DMS79 (cell line): Measurements from ENCODE around the gene STAMBPL1.
"Not testable (repeated sequence)": the region's sequence is repeated elsewhere in the genome, so short reads cannot be mapped to it uniquely, and the experiment has no call there.

Source experiments
- DNase-seq: peaks from one replicate; lab custom pipeline; 2025; lab: John Stamatoyannopoulos, UW

Gene STAMBPL1

GRCh38 chr10:88920986-88921593 is 41.0 kb downstream of the STAMBPL1 start:
- no peak for DNase-seq

- no peak for DNase-seq
Observed at GRCh38 chr10:88922041-88922440, 42.0 kb downstream of the STAMBPL1 start.

GRCh38 chr10:88923520-88923919 is 43.5 kb downstream of the STAMBPL1 start:
- DNase-seq: no peak

- DNase-seq: no peak
Observed at GRCh38 chr10:88926566-88927415, 46.7 kb downstream of the STAMBPL1 start.

GRCh38 chr10:88927416-88927690 is 47.3 kb downstream of the STAMBPL1 start:
- no peak for DNase-seq

GRCh38 chr10:88928254-88928653 is 48.2 kb downstream of the STAMBPL1 start:
- no peak for DNase-seq

- no peak for DNase-seq
Observed at GRCh38 chr10:88931548-88931947, 51.5 kb downstream of the STAMBPL1 start.

GRCh38 chr10:88932029-88932428 is 52.0 kb downstream of the STAMBPL1 start:
- DNase-seq: not testable (repeated sequence)

GRCh38 chr10:88932539-88933256 is 52.7 kb downstream of the STAMBPL1 start:
- peak; percentile 79 for DNase-seq

- no peak for DNase-seq
Observed at GRCh38 chr10:88933564-88933963, 53.5 kb downstream of the STAMBPL1 start.

- no peak for DNase-seq
Observed at GRCh38 chr10:88934900-88935672, 55.0 kb downstream of the STAMBPL1 start.

- DNase-seq: no peak
Observed at GRCh38 chr10:88936656-88937055, 56.6 kb downstream of the STAMBPL1 start.

GRCh38 chr10:88938039-88938438 is 58.0 kb downstream of the STAMBPL1 start:
- DNase-seq: no peak

GRCh38 chr10:88938938-88939337 is 58.9 kb downstream of the STAMBPL1 start:
- DNase-seq: no peak

- DNase-seq: no peak
Observed at GRCh38 chr10:88941026-88941425, 61.0 kb downstream of the STAMBPL1 start.

GRCh38 chr10:88943778-88944177 is 63.7 kb downstream of the STAMBPL1 start:
- no peak for DNase-seq

GRCh38 chr10:88944813-88945212 is 64.8 kb downstream of the STAMBPL1 start:
- no peak for DNase-seq

- DNase-seq: no peak
Observed at GRCh38 chr10:88946200-88946599, 66.2 kb downstream of the STAMBPL1 start.

- no peak for DNase-seq
Observed at GRCh38 chr10:88946965-88947590, 67.0 kb downstream of the STAMBPL1 start.

- DNase-seq: no peak
Observed at GRCh38 chr10:88949051-88949450, 69.0 kb downstream of the STAMBPL1 start.

- no peak for DNase-seq
Observed at GRCh38 chr10:88949912-88950837, 70.1 kb downstream of the STAMBPL1 start.
